Ovary (tissue), 3 donors: Measurements from ENCODE around the gene BHMT.

ENCODE experiments used
- EP300 ChIP-seq: sonication (generic); formaldehyde crosslinking; IDR thresholded peaks from one replicate; pipeline ENCODE4 v1.6.1; 2017; ENCODE audit warnings: antibody characterized with exemption
- POLR2A ChIP-seq: fragments of 450-650 bp; IDR thresholded peaks from one replicate; pipeline ENCODE4 v1.6.1; 2017; ENCODE audit warnings: antibody characterized with exemption, mild to moderate bottlenecking, moderate library complexity
- TF ChIP-seq, protein P1 (sequence below), 3 donors: fragments of 450-650 bp in 2 of 3; fragments of 200-600 bp in 1 of 3; IDR thresholded peaks; one replicate each; pipeline versions ENCODE4 v1.5.1 to v1.8.0; 2016 to 2022; ENCODE audit warnings: antibody characterized with exemption in 3 of 3, mild to moderate bottlenecking in 1 of 3
- donor health status: DM: no; HTN: no; CAD: no.

DNA sequence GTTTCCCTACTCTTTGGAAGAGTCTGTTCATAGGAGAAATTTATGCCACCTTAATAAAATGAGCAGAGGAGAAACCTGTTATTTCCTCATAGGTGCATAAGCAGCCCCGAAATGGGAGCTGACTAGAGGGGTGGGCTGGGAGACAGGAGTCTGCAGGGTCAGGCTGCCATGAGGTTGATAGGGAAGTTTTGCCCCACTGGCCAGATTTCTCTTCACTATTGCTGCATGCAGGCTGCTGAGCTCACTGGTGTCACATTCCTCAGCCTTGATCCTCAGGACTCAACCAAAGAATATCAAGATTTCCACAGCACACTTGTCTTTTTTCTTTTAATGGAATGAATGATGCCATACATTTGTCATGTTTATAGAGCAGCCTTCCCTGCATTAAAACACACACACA is 60.7 kb downstream of the BHMT start:
- TF ChIP-seq, protein P1, sequence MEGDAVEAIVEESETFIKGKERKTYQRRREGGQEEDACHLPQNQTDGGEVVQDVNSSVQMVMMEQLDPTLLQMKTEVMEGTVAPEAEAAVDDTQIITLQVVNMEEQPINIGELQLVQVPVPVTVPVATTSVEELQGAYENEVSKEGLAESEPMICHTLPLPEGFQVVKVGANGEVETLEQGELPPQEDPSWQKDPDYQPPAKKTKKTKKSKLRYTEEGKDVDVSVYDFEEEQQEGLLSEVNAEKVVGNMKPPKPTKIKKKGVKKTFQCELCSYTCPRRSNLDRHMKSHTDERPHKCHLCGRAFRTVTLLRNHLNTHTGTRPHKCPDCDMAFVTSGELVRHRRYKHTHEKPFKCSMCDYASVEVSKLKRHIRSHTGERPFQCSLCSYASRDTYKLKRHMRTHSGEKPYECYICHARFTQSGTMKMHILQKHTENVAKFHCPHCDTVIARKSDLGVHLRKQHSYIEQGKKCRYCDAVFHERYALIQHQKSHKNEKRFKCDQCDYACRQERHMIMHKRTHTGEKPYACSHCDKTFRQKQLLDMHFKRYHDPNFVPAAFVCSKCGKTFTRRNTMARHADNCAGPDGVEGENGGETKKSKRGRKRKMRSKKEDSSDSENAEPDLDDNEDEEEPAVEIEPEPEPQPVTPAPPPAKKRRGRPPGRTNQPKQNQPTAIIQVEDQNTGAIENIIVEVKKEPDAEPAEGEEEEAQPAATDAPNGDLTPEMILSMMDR (IDR thresholded peaks at IDR 0.05), result no peak
- no peak for TF ChIP-seq POLR2A
- no peak for TF ChIP-seq EP300
